A204.1 (cell line): ENCODE data around the gene GIT1.
"Not testable (repeated sequence)": the region's sequence is repeated elsewhere in the genome, so short reads cannot be mapped to it uniquely, and the experiment has no call there.

Source experiments
- FAIRE-seq: peaks from 2 replicates; lab custom pipeline; 2012; peaks lifted over from hg19 to GRCh38; lab: Jason Lieb, UNC

GIT1 gene

GRCh38 chr17:29567554-29568330, 21.7 kb downstream of the GIT1 start:
- no peak for FAIRE-seq

GRCh38 chr17:29567304-29567553, 22.2 kb downstream of the GIT1 start:
- FAIRE-seq = no peak

- FAIRE-seq = no peak
Measured at GRCh38 chr17:29566473-29567303, 22.8 kb downstream of the GIT1 start, which contains the start of gene ABHD15. Gene ABHD15 (minus strand): TSS chr17:29567037. CDS start chr17:29566966, 71 bp downstream.

DNA sequence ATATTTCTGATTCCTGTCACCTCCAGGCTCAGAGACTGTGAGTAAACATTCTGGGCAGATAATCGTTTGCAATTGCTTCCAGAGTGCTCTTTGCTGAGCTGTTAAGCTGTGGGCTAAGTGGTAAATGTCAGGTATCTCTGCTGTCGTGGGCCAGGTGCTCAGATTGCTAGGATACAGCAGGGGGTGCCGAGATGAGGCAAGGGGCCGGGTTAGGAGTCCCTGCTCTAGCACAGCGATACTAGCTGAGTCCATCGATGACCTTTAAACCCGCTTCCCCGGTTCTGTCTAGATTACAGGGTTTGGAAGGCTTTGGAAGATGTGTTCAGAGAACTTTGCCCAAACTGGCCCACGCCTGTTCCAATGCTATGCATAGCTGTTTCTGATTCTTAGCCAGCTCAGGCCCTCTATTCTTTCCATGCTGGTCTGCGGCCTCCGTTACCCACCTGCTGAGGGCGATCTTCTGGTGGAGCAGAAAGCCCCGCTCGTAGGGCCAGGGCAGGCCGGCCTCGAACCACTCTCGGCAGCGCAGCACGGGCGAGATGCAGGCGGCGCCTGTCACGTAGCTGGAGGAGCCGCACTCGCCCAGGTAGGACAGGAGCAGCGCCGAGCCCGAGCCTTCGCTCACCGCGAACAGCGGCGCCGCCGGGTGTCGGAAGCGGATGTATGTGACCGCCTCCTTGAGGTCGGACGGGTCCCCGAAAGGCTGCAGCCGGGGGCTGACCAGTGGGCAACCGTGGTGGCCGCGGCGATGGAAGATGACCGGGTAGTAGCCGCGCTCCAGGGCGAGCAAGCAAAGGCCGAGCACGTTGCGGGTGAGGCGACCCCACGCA, 23.6 kb downstream of the GIT1 start:
- FAIRE-seq = no peak

- no peak for FAIRE-seq
Measured at GRCh38 chr17:29563816-29564215, 25.6 kb downstream of the GIT1 start.

GRCh38 chr17:29562615-29563014, 26.8 kb downstream of the GIT1 start:
- no peak for FAIRE-seq

DNA sequence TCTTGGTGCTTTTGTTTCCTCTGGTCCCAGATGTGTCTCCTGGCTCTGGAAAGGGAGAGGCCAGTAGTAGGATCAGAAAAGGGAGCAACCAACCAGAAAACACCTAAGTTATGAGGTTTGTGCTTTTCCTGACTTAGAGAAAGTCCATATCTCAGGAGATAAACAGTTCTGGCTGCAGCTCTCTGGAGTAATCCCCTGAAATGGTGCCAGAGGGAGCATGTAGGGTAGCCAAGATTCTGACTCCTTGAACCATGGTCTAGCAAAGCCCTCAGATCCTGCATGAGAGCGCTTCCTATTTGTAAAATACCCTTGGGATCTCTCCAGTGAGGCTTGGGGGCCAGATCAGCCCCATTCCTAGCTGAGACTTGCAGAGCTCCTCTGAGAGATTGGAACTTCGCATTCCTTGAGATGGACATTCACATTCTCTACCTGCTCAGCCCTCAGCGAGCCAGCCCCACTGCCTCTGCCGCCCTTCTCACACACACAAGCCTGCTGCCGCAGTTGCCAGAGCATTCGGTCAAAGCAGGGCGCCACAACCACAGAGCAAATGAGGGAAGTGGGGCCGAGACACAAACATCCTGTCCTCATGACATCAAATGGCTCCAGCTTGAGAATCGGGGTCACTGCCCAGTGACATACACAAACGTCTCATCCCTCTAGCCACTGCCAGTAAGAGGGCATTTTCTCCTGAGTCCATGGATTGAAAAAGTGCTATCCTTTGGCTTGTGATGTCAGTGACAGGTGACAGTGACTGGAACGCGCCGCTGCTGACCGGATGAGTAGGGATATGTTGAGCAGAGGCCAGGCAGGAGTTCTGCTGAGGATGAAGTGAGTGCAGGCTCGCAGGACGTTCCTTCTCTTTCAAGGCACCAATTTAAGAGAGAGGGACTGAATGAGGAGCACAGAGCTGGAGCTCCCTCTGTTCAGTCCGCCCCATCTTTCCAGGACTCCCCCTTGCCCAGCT, 27.6 kb downstream of the GIT1 start:
- FAIRE-seq = no peak

DNA sequence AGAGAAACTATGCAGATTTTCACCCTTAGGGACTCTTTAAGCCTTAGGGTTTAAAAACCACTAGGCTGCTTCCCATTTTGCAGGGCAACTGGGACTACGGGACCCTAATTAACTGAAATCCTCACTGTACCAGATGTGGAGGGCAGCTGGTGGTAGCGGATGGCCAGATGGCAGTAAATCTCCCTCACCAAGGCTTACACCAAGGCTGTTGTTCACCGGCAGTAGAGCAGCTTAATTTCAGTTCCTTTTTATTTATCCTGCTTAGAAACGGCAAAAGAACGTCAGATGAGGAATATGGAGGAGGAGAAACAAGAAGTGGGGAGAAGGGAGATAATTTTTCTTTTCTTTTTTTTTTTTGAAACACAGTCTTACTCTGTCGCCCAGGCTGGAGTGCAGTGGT, 29.1 kb downstream of the GIT1 start:
- FAIRE-seq = no peak

DNA sequence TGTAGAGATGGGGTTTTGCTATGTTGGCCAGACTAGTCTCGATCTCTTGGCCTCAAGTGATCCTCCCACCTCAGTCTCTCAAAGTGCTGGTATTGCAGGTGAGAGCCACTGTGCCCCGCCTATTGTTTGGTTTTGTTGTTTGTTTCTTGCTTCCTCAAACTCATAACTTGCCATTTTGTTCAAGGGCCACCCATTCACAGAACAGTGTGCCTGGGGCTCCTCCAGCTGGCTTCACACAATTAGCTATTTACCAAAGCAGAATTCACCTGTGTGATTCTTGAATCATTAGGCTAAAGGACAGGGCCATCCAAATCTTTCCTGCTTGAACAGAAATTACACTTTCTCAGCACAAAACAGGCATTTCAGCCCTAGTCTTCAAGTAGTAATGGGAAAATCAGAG, 29.8 kb downstream of the GIT1 start:
- no peak for FAIRE-seq

GRCh38 chr17:29558139-29558538, 31.3 kb downstream of the GIT1 start:
- FAIRE-seq = not testable (repeated sequence)

DNA sequence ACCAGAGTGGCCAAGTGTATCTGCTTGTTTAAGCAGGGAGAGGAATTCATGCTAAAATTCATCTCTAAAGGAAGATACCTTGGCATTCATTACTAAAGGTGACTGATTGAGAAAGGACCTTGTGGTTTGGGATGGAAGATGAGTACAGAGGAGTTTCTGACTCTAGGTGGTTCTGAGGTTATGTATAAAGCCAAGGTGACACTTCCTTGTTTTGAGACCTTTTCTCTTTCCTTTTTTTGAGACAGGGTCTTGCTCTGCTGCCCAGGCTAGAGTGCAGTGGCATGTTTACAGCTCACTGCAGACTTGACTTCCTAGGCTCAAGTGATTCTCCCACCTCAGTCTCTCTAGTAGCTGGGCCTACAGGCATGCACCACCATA, 31.7 kb downstream of the GIT1 start:
- no peak for FAIRE-seq

- no peak for FAIRE-seq
Measured at GRCh38 chr17:29557085-29557738, 32.2 kb downstream of the GIT1 start.

GRCh38 chr17:29555840-29556239, 33.6 kb downstream of the GIT1 start:
- FAIRE-seq = no peak

DNA sequence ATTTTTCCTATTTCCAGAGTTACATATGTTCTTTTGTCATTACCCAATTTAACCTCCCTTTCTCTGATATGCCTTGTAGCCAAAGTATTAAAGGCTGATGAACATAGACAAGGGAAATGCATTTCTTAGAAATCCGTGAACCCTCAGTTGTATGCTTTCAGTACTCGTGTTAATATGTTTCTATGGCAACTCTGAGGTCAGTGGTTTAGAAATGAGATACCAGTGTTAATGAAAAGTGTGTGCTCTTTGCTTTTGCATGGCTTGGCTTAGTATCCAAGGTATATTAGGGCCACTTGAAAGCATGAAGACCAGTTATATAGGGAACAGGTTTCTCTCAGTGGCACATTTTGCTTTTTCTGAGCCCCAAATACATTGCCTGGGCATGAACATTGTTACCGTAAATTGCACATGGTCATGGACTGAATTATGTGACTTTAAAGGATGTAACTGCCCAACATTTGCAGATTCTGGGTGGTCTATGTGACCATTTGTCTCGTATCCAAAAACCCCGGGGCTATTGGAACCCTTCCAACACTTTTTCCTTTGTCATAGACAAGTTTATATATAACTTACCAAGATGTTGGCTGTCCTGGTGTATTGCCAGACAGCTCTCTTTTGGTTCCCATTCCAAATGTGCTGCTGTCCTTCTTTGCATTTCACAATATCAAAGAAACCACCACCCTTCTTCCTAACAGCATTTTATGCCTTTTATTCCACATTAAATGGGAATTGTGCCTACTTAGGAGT, 40.1 kb downstream of the GIT1 start:
- FAIRE-seq = no peak

DNA sequence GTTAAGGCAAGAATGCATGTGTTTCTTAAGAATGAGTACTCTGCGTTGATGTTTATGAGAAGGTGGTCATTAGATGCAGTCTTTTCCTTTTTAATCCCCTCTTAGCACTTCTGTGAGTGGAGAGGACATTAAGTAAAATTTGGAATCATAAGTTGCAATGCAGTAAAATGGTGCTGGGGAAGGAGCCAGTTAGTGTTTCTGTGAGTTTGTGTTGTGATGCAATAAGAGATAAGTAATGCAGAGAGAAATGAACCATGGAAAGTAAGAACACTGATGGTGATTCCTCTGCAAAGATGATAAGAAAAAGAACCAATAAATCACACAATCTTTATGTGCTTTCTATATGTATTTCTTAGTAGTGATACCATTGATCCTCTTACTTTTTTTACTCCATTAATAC, 42.6 kb downstream of the GIT1 start:
- FAIRE-seq = no peak

DNA sequence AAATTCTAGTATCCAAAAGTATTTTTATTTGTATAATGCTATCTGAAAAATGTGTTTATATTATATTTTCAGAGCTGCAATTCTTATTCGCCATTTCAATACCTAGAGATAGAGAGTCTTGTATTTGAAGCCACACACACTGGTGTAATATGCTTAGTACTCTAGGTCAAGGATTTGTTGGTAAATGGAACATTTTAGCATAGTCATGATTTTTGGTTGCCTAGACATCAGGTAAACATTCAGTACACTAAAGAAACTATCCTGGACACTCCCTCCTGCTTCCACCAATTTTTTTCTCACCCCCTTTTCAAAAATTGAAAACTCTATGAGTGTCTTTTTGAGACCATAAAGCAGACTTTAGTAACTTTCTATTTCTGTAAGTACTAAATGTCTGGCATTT, 43.4 kb downstream of the GIT1 start:
- FAIRE-seq = no peak

DNA sequence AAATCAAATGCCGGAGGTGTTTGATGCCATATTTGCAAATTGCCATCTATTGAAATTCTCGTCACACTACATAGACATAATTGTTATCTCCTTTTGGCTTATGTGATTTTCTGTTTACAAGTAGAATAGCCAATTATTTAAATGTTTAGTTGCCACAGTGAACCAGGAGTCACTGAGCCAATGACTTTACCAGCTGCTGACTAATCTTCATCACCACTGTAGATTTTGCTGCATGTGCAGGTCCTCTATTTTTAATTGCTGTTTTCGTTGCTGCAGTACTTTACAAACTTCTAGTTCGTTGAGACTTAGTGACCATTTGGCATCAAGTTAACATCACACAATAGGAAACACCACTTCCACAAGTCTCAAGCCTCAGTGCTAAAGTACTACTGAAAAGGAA, 45.4 kb downstream of the GIT1 start:
- no peak for FAIRE-seq

DNA sequence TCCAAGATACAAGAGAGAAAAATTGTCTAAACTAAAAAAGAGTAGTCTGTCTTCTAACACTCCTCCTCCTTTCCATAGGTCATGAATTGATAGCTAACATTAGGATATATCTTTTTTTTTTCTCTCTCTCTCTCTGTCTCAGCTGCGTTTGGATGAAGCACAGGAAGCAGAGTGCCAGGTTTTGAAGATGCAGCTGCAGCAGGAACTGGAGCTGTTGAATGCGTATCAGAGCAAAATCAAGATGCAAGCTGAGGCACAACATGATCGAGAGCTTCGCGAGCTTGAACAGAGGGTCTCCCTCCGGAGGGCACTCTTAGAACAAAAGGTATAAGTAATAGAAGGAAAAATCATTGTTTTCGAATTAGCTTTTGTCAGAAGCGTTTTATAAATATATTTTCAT, 55.5 kb downstream of the GIT1 start:
- FAIRE-seq = no peak

DNA sequence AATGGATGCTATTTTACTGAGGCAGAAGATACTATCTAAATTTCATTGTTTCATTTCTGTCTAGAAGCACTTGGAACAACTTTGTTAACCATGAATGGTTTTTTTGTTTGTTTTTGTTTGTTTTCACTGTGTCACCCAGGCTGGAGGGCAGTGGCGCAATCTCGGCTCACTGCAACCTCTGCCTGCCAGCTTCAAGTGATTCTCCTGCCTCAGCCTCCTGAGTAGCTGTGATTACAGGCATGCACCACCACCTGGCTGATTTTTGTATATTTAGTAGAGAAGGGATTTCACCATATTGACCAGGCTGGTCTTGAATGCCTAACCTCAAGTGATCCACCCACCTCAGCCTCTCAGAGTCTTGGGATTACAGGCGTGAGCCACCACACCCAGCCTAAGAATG, 63.1 kb downstream of the GIT1 start:
- no peak for FAIRE-seq

DNA sequence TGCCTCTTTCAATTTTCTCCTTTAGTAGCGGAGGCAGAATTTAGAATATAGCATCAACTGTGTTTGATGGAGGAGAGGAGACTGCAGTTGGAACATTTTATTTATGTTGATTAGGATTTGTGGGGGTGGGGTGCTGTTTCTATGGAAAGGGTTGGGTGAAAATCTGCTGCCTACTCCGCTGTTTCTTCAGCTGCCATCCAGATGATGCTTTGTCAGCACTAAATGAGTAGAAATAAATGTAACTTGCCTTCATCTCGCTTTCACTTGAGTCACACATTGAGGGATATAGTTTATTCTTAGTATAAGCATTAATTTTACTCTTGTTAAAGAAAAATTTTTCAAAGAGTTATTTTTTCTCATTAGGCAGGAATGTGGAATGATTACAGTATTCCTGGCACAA, 64.8 kb downstream of the GIT1 start:
- FAIRE-seq = no peak
